K562 (cell line): ENCODE measurements around the gene OR10T2. TPM values are rescaled to one million over a fixed set of nuclear protein-coding genes. Genes with fewer than 3 reads are reported as not detected.

Experiments used
- ATAC-seq: fragments of 200-7000 bp; cut with Tn5 transposase; 3 replicates; pipeline ENCODE4 v1.9.1; 2020; ENCODE audit warnings: moderate library complexity
- BruUV-seq: library from RNA; stranded (reverse); fragments of 400-500 nt; replicated peaks from 2 replicates; lab custom pipeline; 2021; lab: Mats Ljungman, UMichigan
- CTCF ChIA-PET: fragments of 300-600 bp; formaldehyde crosslinking; extraction: SDS; loops from one replicate; lab custom pipeline; 2021; ENCODE audit warnings: low intra/inter-chr PET ratio; lab: Yijun Ruan, JAX
- POLR2A ChIA-PET: fragments of 300-600, 350-650 bp; sonication (Branson Sonifier 250); formaldehyde crosslinking; extraction: SDS; loops from one replicate; lab custom pipeline; 2021; ENCODE audit warnings: antibody characterized with exemption, inconsistent platforms; lab: Yijun Ruan, JAX
- DNase-seq, 4 experiments: peaks; one replicate each; pipeline versions ENCODE4 v3.0.0 to v3.0.0-alpha.2; 2011 to 2018; ENCODE audit warnings: low spot score in 3 of 4, mixed read lengths in 3 of 4; ENCODE audit errors: extremely low read depth in 1 of 4
- FAIRE-seq: peaks from 2 replicates; lab custom pipeline; 2011; peaks lifted over from hg19 to GRCh38; lab: Jason Lieb, UNC
- H2AFZ ChIP-seq: 2 replicates; pipeline ENCODE4 v1.6.0; 2011; ENCODE audit warnings: low read depth, low read length, control low read depth, inconsistent platforms
- H3K27ac ChIP-seq: fragments of 200-600 bp; 3 replicates; pipeline ENCODE4 v1.8.0; 2011; ENCODE audit warnings: low read depth, mild to moderate bottlenecking, control low read depth, inconsistent platforms, low read length, moderate library complexity, mixed read lengths; ENCODE audit errors: extremely low read depth
- H3K27me3 ChIP-seq, 2 experiments: fragments of 300-600 bp in 1 of 2; 2 replicates in 1 of 2; 3 replicates in 1 of 2; pipeline versions ENCODE4 v1.6.0 to v1.8.0; 2011; ENCODE audit warnings: inconsistent platforms in 2 of 2, low read length in 2 of 2, mild to moderate bottlenecking in 1 of 2, mixed read lengths in 1 of 2, moderate library complexity in 1 of 2; ENCODE audit not compliant: control insufficient read depth in 2 of 2, insufficient read depth in 2 of 2
- H3K36me3 ChIP-seq: fragments of 300-600 bp; 3 replicates; pipeline ENCODE4 v1.8.0; 2011; ENCODE audit warnings: mild to moderate bottlenecking, low read length, inconsistent platforms; ENCODE audit not compliant: control insufficient read depth, insufficient read depth
- H3K4me1 ChIP-seq, 2 experiments: fragments of 200-600 bp in 1 of 2; replicated peaks in 1 of 2; 2 replicates in 1 of 2; 3 replicates in 1 of 2; pipeline versions ENCODE4 v1.5.1 to v1.8.0; 2011; ENCODE audit warnings: inconsistent platforms in 2 of 2, low read length in 2 of 2, mild to moderate bottlenecking in 1 of 2, mixed read lengths in 1 of 2, moderate library complexity in 1 of 2; ENCODE audit not compliant: control insufficient read depth in 2 of 2, insufficient read depth in 2 of 2
- H3K4me2 ChIP-seq: 2 replicates; pipeline ENCODE4 v1.6.1; 2011; ENCODE audit warnings: low read length, control low read depth, inconsistent platforms, mixed read lengths; ENCODE audit not compliant: insufficient read depth
- H3K4me3 ChIP-seq: fragments of 200-600 bp; sonication (generic), shearing (Covaris generic); 2 replicates; pipeline ENCODE4 v1.5.1; 2016; ENCODE audit warnings: control low read depth, inconsistent platforms
- H3K79me2 ChIP-seq: fragments of 200-600 bp; 3 replicates; pipeline ENCODE4 v1.8.0; 2011; ENCODE audit warnings: low read length, inconsistent platforms; ENCODE audit not compliant: control insufficient read depth, insufficient read depth
- H3K9ac ChIP-seq, 2 experiments: 2 replicates each; pipeline versions ENCODE4 v1.6.0 to v1.6.1; 2011; ENCODE audit warnings: low read depth in 2 of 2, low read length in 2 of 2, control low read depth in 1 of 2, inconsistent platforms in 1 of 2, mild to moderate bottlenecking in 1 of 2, mixed read lengths in 1 of 2; ENCODE audit not compliant: insufficient read depth in 1 of 2
- H3K9me1 ChIP-seq: one replicate; pipeline ENCODE4 v1.6.0; 2011; ENCODE audit warnings: inconsistent platforms, mild to moderate bottlenecking, low read length, moderate library complexity; ENCODE audit not compliant: control insufficient read depth, insufficient read depth
- H3K9me3 ChIP-seq: replicated peaks from 2 replicates; pipeline ENCODE4 v1.5.1; 2011; ENCODE audit warnings: low read depth, low read length, inconsistent platforms; ENCODE audit not compliant: control insufficient read depth, insufficient read depth
- H4K20me1 ChIP-seq: replicated peaks from 2 replicates; pipeline ENCODE4 v1.6.1; 2011; ENCODE audit warnings: low read length, inconsistent platforms, mixed read lengths; ENCODE audit not compliant: control insufficient read depth, insufficient read depth
- BACH1 ChIP-seq: fragments of 200-800 bp; sonication (Bioruptor generic); IDR thresholded peaks from 2 replicates; pipeline ENCODE4 v1.6.1; 2016; ENCODE audit warnings: missing genetic modification characterization, missing compliant biosample characterization
- CAMTA2 ChIP-seq: fragments of 250-450 bp; sonication (Bioruptor Pico); conservative IDR thresholded peaks from 2 replicates; pipeline ENCODE4 v1.5.1; 2022
- DDX20 ChIP-seq: fragments of 450-650 bp; IDR thresholded peaks from 2 replicates; pipeline ENCODE4 v1.6.1; 2016; ENCODE audit warnings: missing genetic modification characterization, low read depth, mild to moderate bottlenecking, missing compliant biosample characterization, moderate library complexity
- E4F1 ChIP-seq: fragments of 250-450 bp; sonication (Bioruptor Pico); IDR thresholded peaks from 2 replicates; pipeline ENCODE4 v1.5.0; 2021; ENCODE audit warnings: mild to moderate bottlenecking, borderline replicate concordance
- SUPT5H ChIP-seq: fragments of 450-650 bp; IDR thresholded peaks from 2 replicates; pipeline ENCODE4 v1.6.1; 2016
- ZC3H11A ChIP-seq: IDR thresholded peaks from 2 replicates; pipeline ENCODE4 v1.6.1; 2012; ENCODE audit warnings: low read depth, low read length, improper control_type of control experiment
- WGBS: fragments of 100-300 bp; shearing (Covaris generic); methylation state at CpG from one replicate; pipeline ENCODE4 v1.1.6; 2016; ENCODE audit warnings: low coverage, mixed read lengths; ENCODE audit not compliant: insufficient coverage; ENCODE audit errors: missing lambda C conversion rate; 5-methylcytosine and 5-hydroxymethylcytosine counted together
- in situ Hi-C: fragments of 300-500 bp; cut with MboI; formaldehyde crosslinking; loops from 4 replicates; pipeline ENCODE4 v1.15.0; 2018; ENCODE audit warnings: inconsistent platforms, mixed read lengths
- intact Hi-C: fragments of 100-400 bp; cut with micrococcal nuclease; formaldehyde crosslinking; loops from 2 replicates; pipeline ENCODE4 v1.14.2; 2022
- polyA plus RNA-seq, 8 experiments: library from polyadenylated mRNA; depleted of rRNA in 4 of 8; stranded (reverse) in 5 of 8; unstranded in 3 of 8; fragments of >200 nt; fragmentation: Nextera tagmentation in 2 of 8; fragmentation: Illumina TruSeq in 1 of 8; extraction: Ambion mirVana in 2 of 8; extraction: Trizol in 1 of 8; gene quantifications; 2 replicates each; pipeline versions ENCODE4 v1.2.1 to v1.2.3, GENCODE V29; 2011 to 2014; ENCODE audit warnings: inconsistent platforms in 1 of 8, missing spikeins in 1 of 8
- total RNA-seq, 7 experiments: library from RNA; depleted of rRNA in 6 of 7; stranded (reverse); fragments of >200 nt in 6 of 7; fragmentation: Illumina TruSeq in 2 of 7; extraction: Trizol in 2 of 7; gene quantifications; 2 replicates each; pipeline versions ENCODE4 v1.2.1 to v1.2.3, GENCODE V29; 2011 to 2021; ENCODE audit warnings: low replicate concordance in 1 of 7
- TF ChIP-seq, protein P1 (sequence below): fragments of 450-650 bp; formaldehyde crosslinking; IDR thresholded peaks from 2 replicates; pipeline ENCODE4 v1.4.0; 2022; ENCODE audit warnings: missing genetic modification characterization
- TF ChIP-seq, protein P2 (sequence below): fragments of 450-650 bp; formaldehyde crosslinking; IDR thresholded peaks from 2 replicates; pipeline ENCODE4 v1.4.0; 2020; ENCODE audit warnings: mild to moderate bottlenecking, moderate library complexity
- TF ChIP-seq, protein P3 (sequence below): fragments of 450-650 bp; IDR thresholded peaks from 2 replicates; pipeline ENCODE4 v1.6.1; 2018; ENCODE audit not compliant: partially characterized antibody

The OR10T2 gene
- total and polyA plus RNA-seq, 9 of the 15 experiments (the other 6 are each of a cell fraction or from before 2014, with no cell fraction given), result not detected

GRCh38 chr1:158396646-158397045, 2.6 kb downstream of the OR10T2 start (continued):
- TF ChIP-seq, protein P1, sequence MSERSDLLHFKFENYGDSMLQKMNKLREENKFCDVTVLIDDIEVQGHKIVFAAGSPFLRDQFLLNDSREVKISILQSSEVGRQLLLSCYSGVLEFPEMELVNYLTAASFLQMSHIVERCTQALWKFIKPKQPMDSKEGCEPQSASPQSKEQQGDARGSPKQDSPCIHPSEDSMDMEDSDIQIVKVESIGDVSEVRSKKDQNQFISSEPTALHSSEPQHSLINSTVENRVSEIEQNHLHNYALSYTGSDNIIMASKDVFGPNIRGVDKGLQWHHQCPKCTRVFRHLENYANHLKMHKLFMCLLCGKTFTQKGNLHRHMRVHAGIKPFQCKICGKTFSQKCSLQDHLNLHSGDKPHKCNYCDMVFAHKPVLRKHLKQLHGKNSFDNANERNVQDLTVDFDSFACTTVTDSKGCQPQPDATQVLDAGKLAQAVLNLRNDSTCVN (CRISPR knock-in tag), result no peak
- TF ChIP-seq, protein P2, sequence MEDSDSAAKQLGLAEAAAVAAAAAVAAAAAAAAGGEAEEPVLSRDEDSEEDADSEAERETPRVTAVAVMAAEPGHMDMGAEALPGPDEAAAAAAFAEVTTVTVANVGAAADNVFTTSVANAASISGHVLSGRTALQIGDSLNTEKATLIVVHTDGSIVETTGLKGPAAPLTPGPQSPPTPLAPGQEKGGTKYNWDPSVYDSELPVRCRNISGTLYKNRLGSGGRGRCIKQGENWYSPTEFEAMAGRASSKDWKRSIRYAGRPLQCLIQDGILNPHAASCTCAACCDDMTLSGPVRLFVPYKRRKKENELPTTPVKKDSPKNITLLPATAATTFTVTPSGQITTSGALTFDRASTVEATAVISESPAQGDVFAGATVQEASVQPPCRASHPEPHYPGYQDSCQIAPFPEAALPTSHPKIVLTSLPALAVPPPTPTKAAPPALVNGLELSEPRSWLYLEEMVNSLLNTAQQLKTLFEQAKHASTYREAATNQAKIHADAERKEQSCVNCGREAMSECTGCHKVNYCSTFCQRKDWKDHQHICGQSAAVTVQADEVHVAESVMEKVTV (CRISPR knock-in tag), result no peak
- no peak for TF ChIP-seq BACH1 (tag)

DNA sequence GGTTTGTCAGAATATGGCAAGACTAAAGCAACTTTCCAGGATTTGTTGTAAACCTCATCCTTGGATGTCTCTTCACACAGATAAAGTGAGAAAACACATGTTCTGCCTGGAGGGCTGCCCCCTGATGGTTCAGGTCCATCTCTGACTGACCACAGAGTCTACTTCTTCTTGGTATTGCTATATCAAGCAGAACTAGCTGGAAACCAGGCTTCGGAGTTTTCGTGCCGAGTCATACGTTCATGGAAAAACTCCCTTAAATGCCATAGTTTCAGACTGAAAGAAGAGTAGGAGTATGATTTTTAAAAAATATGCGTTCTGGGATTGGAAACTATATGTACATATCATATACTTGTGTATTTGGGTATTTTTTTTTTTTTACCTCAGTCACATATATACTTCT, 5.8 kb downstream of the OR10T2 start:
- CTCF ChIA-PET, result no interaction called here
- intact Hi-C loops, result no loop called here

More for the DNA sequence above, 5.8 kb downstream of the OR10T2 start:
- Histone ChIP-seq H3K4me2 (no peak overlapping the region), H3K9ac (no peak overlapping the region), H3K36me3 (no peaks in the 10 kb centered on the region), H3K9me1 (no peaks in the 10 kb centered on the region), H3K9me3 (no peaks in the 10 kb centered on the region), H3K27me3 (no peaks in the 10 kb centered on the region), H3K27ac (no peak overlapping the region), H3K4me1 (no peaks in the 10 kb centered on the region), H2AFZ (no peak overlapping the region), H3K79me2 (no peaks in the 10 kb centered on the region), H3K4me3 (no peak overlapping the region), H4K20me1 (no peaks in the 10 kb centered on the region)
- FAIRE-seq (no peak), DNase-seq (no peak), ATAC-seq (no peak)
- POLR2A ChIA-PET, result no interaction called here
- in situ Hi-C loops, result no loop called here
- TF ChIP-seq ZC3H11A, result no peak
- TF ChIP-seq CAMTA2, result no peak
- no peak for TF ChIP-seq DDX20 (tag)
- no peak for TF ChIP-seq SUPT5H
- TF ChIP-seq, protein P3, sequence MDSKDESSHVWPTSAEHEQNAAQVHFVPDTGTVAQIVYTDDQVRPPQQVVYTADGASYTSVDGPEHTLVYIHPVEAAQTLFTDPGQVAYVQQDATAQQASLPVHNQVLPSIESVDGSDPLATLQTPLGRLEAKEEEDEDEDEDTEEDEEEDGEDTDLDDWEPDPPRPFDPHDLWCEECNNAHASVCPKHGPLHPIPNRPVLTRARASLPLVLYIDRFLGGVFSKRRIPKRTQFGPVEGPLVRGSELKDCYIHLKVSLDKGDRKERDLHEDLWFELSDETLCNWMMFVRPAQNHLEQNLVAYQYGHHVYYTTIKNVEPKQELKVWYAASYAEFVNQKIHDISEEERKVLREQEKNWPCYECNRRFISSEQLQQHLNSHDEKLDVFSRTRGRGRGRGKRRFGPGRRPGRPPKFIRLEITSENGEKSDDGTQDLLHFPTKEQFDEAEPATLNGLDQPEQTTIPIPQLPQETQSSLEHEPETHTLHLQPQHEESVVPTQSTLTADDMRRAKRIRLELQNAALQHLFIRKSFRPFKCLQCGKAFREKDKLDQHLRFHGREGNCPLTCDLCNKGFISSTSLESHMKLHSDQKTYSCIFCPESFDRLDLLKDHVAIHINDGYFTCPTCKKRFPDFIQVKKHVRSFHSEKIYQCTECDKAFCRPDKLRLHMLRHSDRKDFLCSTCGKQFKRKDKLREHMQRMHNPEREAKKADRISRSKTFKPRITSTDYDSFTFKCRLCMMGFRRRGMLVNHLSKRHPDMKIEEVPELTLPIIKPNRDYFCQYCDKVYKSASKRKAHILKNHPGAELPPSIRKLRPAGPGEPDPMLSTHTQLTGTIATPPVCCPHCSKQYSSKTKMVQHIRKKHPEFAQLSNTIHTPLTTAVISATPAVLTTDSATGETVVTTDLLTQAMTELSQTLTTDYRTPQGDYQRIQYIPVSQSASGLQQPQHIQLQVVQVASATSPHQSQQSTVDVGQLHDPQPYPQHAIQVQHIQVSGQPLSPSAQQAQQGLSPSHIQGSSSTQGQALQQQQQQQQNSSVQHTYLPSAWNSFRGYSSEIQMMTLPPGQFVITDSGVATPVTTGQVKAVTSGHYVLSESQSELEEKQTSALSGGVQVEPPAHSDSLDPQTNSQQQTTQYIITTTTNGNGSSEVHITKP, result no peak
- no peak for TF ChIP-seq E4F1 (CRISPR knock-in tag)
- WGBS, result 3% methylated on average over 5 of the region's 5 CpGs
- BruUV-seq, result no TSS peak
